Measurements from ENCODE around the gene CNOT6L.

The CNOT6L gene

GRCh38 chr4:77844363-77844762, 25.2 kb upstream of the CNOT6L start:
- TF ChIP-seq YY1 (IDR thresholded peaks at IDR 0.05; ENCODE audit: low read depth) = no peak
- no peak for TF ChIP-seq USF1 (IDR thresholded peaks at IDR 0.05)
- TF ChIP-seq RAD21 (IDR thresholded peaks at IDR 0.05; ENCODE audit: low read depth) = no peak
- TF ChIP-seq MAX (IDR thresholded peaks at IDR 0.05) = no peak
- TF ChIP-seq CREB1 (IDR thresholded peaks at IDR 0.05; ENCODE audit: low read depth) = no peak
- no peak for TF ChIP-seq CEBPB (IDR thresholded peaks at IDR 0.05)
- no peak for TF ChIP-seq TAF1 (IDR thresholded peaks at IDR 0.05; ENCODE audit: low read depth)
- no peak for TF ChIP-seq EP300 (IDR thresholded peaks at IDR 0.05; ENCODE audit: borderline replicate concordance)
- TF ChIP-seq EGR1 (IDR thresholded peaks at IDR 0.05) = no peak
- TF ChIP-seq REST (IDR thresholded peaks at IDR 0.05; ENCODE audit: low read depth) = no peak
- no peak for TF ChIP-seq TEAD4 (IDR thresholded peaks at IDR 0.05)

- TF ChIP-seq EP300 (IDR thresholded peaks at IDR 0.05; ENCODE audit: borderline replicate concordance) (no peak), CEBPB (IDR thresholded peaks at IDR 0.05) (no peak), ZBTB7A (IDR thresholded peaks at IDR 0.05; ENCODE audit: low read depth) (no peak), TAF1 (IDR thresholded peaks at IDR 0.05; ENCODE audit: low read depth) (no peak)
These were observed 24.5 kb upstream of the CNOT6L start for GRCh38 chr4:77843628-77844027.

GRCh38 chr4:77834403-77834802, 15.2 kb upstream of the CNOT6L start:
- TF ChIP-seq TEAD4 (IDR thresholded peaks at IDR 0.05) (no peak), USF1 (IDR thresholded peaks at IDR 0.05) (no peak), TAF1 (IDR thresholded peaks at IDR 0.05; ENCODE audit: low read depth) (no peak), CEBPB (IDR thresholded peaks at IDR 0.05) (no peak), NFIC (IDR thresholded peaks at IDR 0.05) (no peak)

GRCh38 chr4:77833126-77833724, 14.1 kb upstream of the CNOT6L start:
- TF ChIP-seq CEBPB (IDR thresholded peaks at IDR 0.05) (no peak), CREB1 (IDR thresholded peaks at IDR 0.05; ENCODE audit: low read depth) (no peak), EP300 (IDR thresholded peaks at IDR 0.05; ENCODE audit: borderline replicate concordance) (no peak), REST (IDR thresholded peaks at IDR 0.05; ENCODE audit: low read depth) (no peak), NFIC (IDR thresholded peaks at IDR 0.05) (no peak), FOXM1 (IDR thresholded peaks at IDR 0.05; ENCODE audit: borderline replicate concordance, low read depth) (no peak), TAF1 (IDR thresholded peaks at IDR 0.05; ENCODE audit: low read depth) (no peak), ZBTB7A (IDR thresholded peaks at IDR 0.05; ENCODE audit: low read depth) (no peak)

GRCh38 chr4:77827343-77827742, 8.2 kb upstream of the CNOT6L start:
- no peak for TF ChIP-seq RAD21 (IDR thresholded peaks at IDR 0.05; ENCODE audit: low read depth)
- TF ChIP-seq TAF1 (IDR thresholded peaks at IDR 0.05; ENCODE audit: low read depth) = no peak
- TF ChIP-seq ZBTB7A (IDR thresholded peaks at IDR 0.05; ENCODE audit: low read depth) = no peak
- no peak for TF ChIP-seq USF1 (IDR thresholded peaks at IDR 0.05)
- no peak for TF ChIP-seq EGR1 (IDR thresholded peaks at IDR 0.05)
- TF ChIP-seq YY1 (IDR thresholded peaks at IDR 0.05; ENCODE audit: low read depth) = no peak
- no peak for TF ChIP-seq CEBPB (IDR thresholded peaks at IDR 0.05)
- no peak for TF ChIP-seq TEAD4 (IDR thresholded peaks at IDR 0.05)
- TF ChIP-seq CREB1 (IDR thresholded peaks at IDR 0.05; ENCODE audit: low read depth) = no peak
- no peak for TF ChIP-seq FOXM1 (IDR thresholded peaks at IDR 0.05; ENCODE audit: borderline replicate concordance, low read depth)
- TF ChIP-seq TCF12 (IDR thresholded peaks at IDR 0.05; ENCODE audit: low read depth) = no peak
- no peak for TF ChIP-seq EP300 (IDR thresholded peaks at IDR 0.05; ENCODE audit: borderline replicate concordance)

GRCh38 chr4:77826275-77826674, 7.1 kb upstream of the CNOT6L start:
- no peak for TF ChIP-seq TEAD4 (IDR thresholded peaks at IDR 0.05)
- no peak for TF ChIP-seq USF1 (IDR thresholded peaks at IDR 0.05)
- no peak for TF ChIP-seq TAF1 (IDR thresholded peaks at IDR 0.05; ENCODE audit: low read depth)
- no peak for TF ChIP-seq CREB1 (IDR thresholded peaks at IDR 0.05; ENCODE audit: low read depth)
- no peak for TF ChIP-seq REST (IDR thresholded peaks at IDR 0.05; ENCODE audit: low read depth)
- TF ChIP-seq EP300 (IDR thresholded peaks at IDR 0.05; ENCODE audit: borderline replicate concordance) = no peak
- TF ChIP-seq FOXM1 (IDR thresholded peaks at IDR 0.05; ENCODE audit: borderline replicate concordance, low read depth) = no peak
- no peak for TF ChIP-seq RAD21 (IDR thresholded peaks at IDR 0.05; ENCODE audit: low read depth)
- TF ChIP-seq MAX (IDR thresholded peaks at IDR 0.05) = no peak
- TF ChIP-seq EGR1 (IDR thresholded peaks at IDR 0.05) = no peak
- TF ChIP-seq TCF12 (IDR thresholded peaks at IDR 0.05; ENCODE audit: low read depth) = no peak
- TF ChIP-seq CEBPB (IDR thresholded peaks at IDR 0.05) = no peak
- no peak for TF ChIP-seq YY1 (IDR thresholded peaks at IDR 0.05; ENCODE audit: low read depth)
- no peak for TF ChIP-seq ZBTB7A (IDR thresholded peaks at IDR 0.05; ENCODE audit: low read depth)
- no peak for TF ChIP-seq NFIC (IDR thresholded peaks at IDR 0.05)
